Activated CD8-positive, alpha-beta T cell treated with anti-CD3 and anti-CD28 coated beads for 36 hours (primary cell): ENCODE results near the gene NHSL1. TPM values are rescaled to one million over a fixed set of nuclear protein-coding genes. Genes with fewer than 3 reads are reported as not detected.

Source experiments
- ATAC-seq: fragments of 200-7000 bp; cut with Tn5 transposase; one replicate; pipeline ENCODE4 v1.10.0; 2021; ENCODE audit warnings: mild to moderate bottlenecking, moderate library complexity
- CTCF ChIA-PET: fragments of 350-600 bp; sonication (Branson Sonifier 250); formaldehyde crosslinking; loops from one replicate; lab custom pipeline; 2021; ENCODE audit warnings: antibody characterized with exemption; lab: Charles Lee
- POLR2A ChIA-PET: fragments of 350-600 bp; sonication (Branson Sonifier 250); formaldehyde crosslinking; loops from one replicate; lab custom pipeline; 2021; ENCODE audit warnings: antibody characterized with exemption; lab: Charles Lee
- DNase-seq: peaks from one replicate; pipeline ENCODE4 v3.0.0-alpha.2; 2020
- H3K27ac Mint-ChIP-seq: one replicate; pipeline ENCODE4 v1.8.0; 2021; ENCODE audit warnings: mild to moderate bottlenecking, mixed read lengths
- H3K27me3 Mint-ChIP-seq: one replicate; pipeline ENCODE4 v1.8.0; 2021; ENCODE audit warnings: mixed read lengths
- H3K36me3 Mint-ChIP-seq: one replicate; pipeline ENCODE4 v1.8.0; 2021; ENCODE audit warnings: low read depth, mixed read lengths
- H3K4me1 Mint-ChIP-seq: one replicate; pipeline ENCODE4 v1.8.0; 2021; ENCODE audit warnings: low read depth, mixed read lengths
- H3K4me3 Mint-ChIP-seq: one replicate; pipeline ENCODE4 v1.8.0; 2021; ENCODE audit warnings: mild to moderate bottlenecking, moderate library complexity, mixed read lengths
- H3K9me3 Mint-ChIP-seq: one replicate; pipeline ENCODE4 v1.8.0; 2021; ENCODE audit warnings: mixed read lengths
- intact Hi-C: fragments of 100-400 bp; cut with micrococcal nuclease; formaldehyde crosslinking; loops from one replicate; pipeline ENCODE4 v1.10.0; 2022
- total RNA-seq, 2 experiments: library from RNA; stranded (reverse); gene quantifications; one replicate each; pipeline ENCODE4 v1.2.3, GENCODE V29; 2021
- TF ChIP-seq, protein P1 (sequence below): fragments of 200-600 bp; IDR thresholded peaks from one replicate; pipeline ENCODE4 v1.8.0; 2022; ENCODE audit warnings: antibody characterized with exemption, mild to moderate bottlenecking

Gene NHSL1
- total RNA-seq, 2 experiments from 2014 or later, result 0.18 to 0.49 TPM

DNA sequence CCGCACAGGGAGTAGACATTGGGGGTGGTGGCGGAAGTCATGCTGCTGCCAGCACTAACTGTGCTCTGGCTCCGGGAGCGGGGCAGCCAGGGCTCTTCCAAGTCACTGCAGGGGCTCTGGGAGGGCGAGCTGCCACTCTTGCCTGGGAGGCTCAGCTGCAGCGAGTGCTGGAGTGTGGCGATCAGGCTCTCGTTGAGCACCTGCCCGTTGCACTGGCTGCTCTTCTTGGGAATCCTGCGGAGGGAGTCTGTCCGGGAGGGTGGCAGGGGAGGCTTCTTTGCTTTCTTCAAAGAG lies 67.3 kb downstream of the NHSL1 start:
- Mint-ChIP-seq H3K27me3 (peaks cover 3% of the 10 kb centered on the region), H3K4me1 (no peaks in the 10 kb centered on the region), H3K9me3 (no peaks in the 10 kb centered on the region), H3K27ac (no peak overlapping the region), H3K36me3 (no peaks in the 10 kb centered on the region), H3K4me3 (no peak overlapping the region)
- ATAC-seq (no peak), DNase-seq (no peak)
- TF ChIP-seq, protein P1, sequence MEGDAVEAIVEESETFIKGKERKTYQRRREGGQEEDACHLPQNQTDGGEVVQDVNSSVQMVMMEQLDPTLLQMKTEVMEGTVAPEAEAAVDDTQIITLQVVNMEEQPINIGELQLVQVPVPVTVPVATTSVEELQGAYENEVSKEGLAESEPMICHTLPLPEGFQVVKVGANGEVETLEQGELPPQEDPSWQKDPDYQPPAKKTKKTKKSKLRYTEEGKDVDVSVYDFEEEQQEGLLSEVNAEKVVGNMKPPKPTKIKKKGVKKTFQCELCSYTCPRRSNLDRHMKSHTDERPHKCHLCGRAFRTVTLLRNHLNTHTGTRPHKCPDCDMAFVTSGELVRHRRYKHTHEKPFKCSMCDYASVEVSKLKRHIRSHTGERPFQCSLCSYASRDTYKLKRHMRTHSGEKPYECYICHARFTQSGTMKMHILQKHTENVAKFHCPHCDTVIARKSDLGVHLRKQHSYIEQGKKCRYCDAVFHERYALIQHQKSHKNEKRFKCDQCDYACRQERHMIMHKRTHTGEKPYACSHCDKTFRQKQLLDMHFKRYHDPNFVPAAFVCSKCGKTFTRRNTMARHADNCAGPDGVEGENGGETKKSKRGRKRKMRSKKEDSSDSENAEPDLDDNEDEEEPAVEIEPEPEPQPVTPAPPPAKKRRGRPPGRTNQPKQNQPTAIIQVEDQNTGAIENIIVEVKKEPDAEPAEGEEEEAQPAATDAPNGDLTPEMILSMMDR, result no peak
- intact Hi-C loops, result no loop called here
- ChIA-PET CTCF (interaction anchor here (5.0 kb wide), 1 partner anchor 77 kb away, joined by 24 read pairs; no protein-coding TSS in a partner anchor), POLR2A (no interaction called here)

- POLR2A ChIA-PET, result no interaction called here
- intact Hi-C loops, result no loop called here
- no peaks in the 10 kb centered on the region for H3K36me3 Mint-ChIP-seq
These were observed 67.8 kb downstream of the NHSL1 start for GRCh38 chr6:138431256-138432062.

GRCh38 chr6:138430361-138431145 lies 68.7 kb downstream of the NHSL1 start:
- peaks cover 3% of the 10 kb centered on the region for H3K27me3 Mint-ChIP-seq
- no peak overlapping the region for H3K4me3 Mint-ChIP-seq
- H3K4me1 Mint-ChIP-seq, result no peaks in the 10 kb centered on the region
- no peaks in the 10 kb centered on the region for H3K9me3 Mint-ChIP-seq
- H3K36me3 Mint-ChIP-seq, result no peaks in the 10 kb centered on the region
- ATAC-seq, result no peak
- DNase-seq, result no peak
- TF ChIP-seq, protein P1, result no peak
- no peak overlapping the region for H3K27ac Mint-ChIP-seq
- ChIA-PET POLR2A (no interaction called here), CTCF (interaction anchor here (1.1 to 7.2 kb wide), 6 partner anchors 25 to 87 kb away, joined by 3 to 131 read pairs (median 10); no protein-coding TSS in a partner anchor)
- intact Hi-C loops, result no loop called here

More at GRCh38 chr6:138431256-138432062, 67.8 kb downstream of the NHSL1 start:
- TF ChIP-seq, protein P1, result no peak
- CTCF ChIA-PET, result interaction anchor here (7.0 to 7.2 kb wide), 2 partner anchors 79 to 86 kb away, joined by 89 to 131 read pairs; no protein-coding TSS in a partner anchor
- DNase-seq, result no peak
- no peak overlapping the region for H3K4me3 Mint-ChIP-seq
- no peaks in the 10 kb centered on the region for H3K4me1 Mint-ChIP-seq
- peaks cover 3% of the 10 kb centered on the region for H3K27me3 Mint-ChIP-seq
- H3K9me3 Mint-ChIP-seq, result no peaks in the 10 kb centered on the region
- H3K27ac Mint-ChIP-seq, result no peak overlapping the region
- ATAC-seq, result no peak

GRCh38 chr6:138429761-138430160 lies 69.5 kb downstream of the NHSL1 start:
- TF ChIP-seq, protein P1, result no peak
- no peak for DNase-seq
- H3K36me3 Mint-ChIP-seq, result no peaks in the 10 kb centered on the region
- H3K4me1 Mint-ChIP-seq, result no peaks in the 10 kb centered on the region
- peaks cover 3% of the 10 kb centered on the region for H3K27me3 Mint-ChIP-seq
- no peaks in the 10 kb centered on the region for H3K9me3 Mint-ChIP-seq
- ChIA-PET CTCF (interaction anchor here (0.6 to 7.2 kb wide), 13 partner anchors 11 to 313 kb away, joined by 3 to 131 read pairs (median 8); partner anchors contain the start of gene NHSL1), POLR2A (no interaction called here)
- intact Hi-C loops, result loop anchor here (2.0 to 10.0 kb wide), 3 partner anchors 79 to 335 kb away; no protein-coding TSS in a partner anchor
- H3K27ac Mint-ChIP-seq, result no peak overlapping the region
- ATAC-seq, result no peak
- no peak overlapping the region for H3K4me3 Mint-ChIP-seq
